Suppressor macrophage treated with lipopolysaccharide for 1 hour (primary cell): Measurements from ENCODE around the gene ABHD2.

Experiments used
- DNase-seq, 3 donors: peaks; one replicate each; pipeline ENCODE4 v3.0.0-alpha.2; 2020 to 2022

Gene ABHD2

GRCh38 chr15:89167267-89168176 lies 79.3 kb downstream of the ABHD2 start:
- DNase-seq, result peak; percentile 76 to 92 (median 84)

GRCh38 chr15:89168316-89168833 lies 80.1 kb downstream of the ABHD2 start:
- no peak for DNase-seq

GRCh38 chr15:89170364-89170763 lies 82.1 kb downstream of the ABHD2 start:
- no peak for DNase-seq

- peak; percentile 59 to 74 (median 70) for DNase-seq
These were observed 83.1 kb downstream of the ABHD2 start for GRCh38 chr15:89171136-89172072.

- DNase-seq, result no peak
These were observed 84.7 kb downstream of the ABHD2 start for GRCh38 chr15:89172921-89173320.

- no peak for DNase-seq
These were observed 86.2 kb downstream of the ABHD2 start for GRCh38 chr15:89174476-89174875.

- DNase-seq, result no peak
These were observed 87.4 kb downstream of the ABHD2 start for GRCh38 chr15:89175617-89176191.

GRCh38 chr15:89177116-89177515 lies 88.9 kb downstream of the ABHD2 start:
- no peak for DNase-seq

GRCh38 chr15:89177633-89178306 lies 89.5 kb downstream of the ABHD2 start:
- DNase-seq, result peak; percentile 77 to 84 (median 78)

GRCh38 chr15:89178307-89178977 lies 90.2 kb downstream of the ABHD2 start:
- DNase-seq, result no peak

- DNase-seq, result peak; percentile 13 to 30 (median 18)
These were observed 92.0 kb downstream of the ABHD2 start for GRCh38 chr15:89179966-89180875.

- DNase-seq, result no peak
These were observed 96.1 kb downstream of the ABHD2 start for GRCh38 chr15:89184357-89184756.

- no peak for DNase-seq
These were observed 96.8 kb downstream of the ABHD2 start for GRCh38 chr15:89184886-89185526.

GRCh38 chr15:89186803-89187202 lies 98.5 kb downstream of the ABHD2 start:
- DNase-seq, result no peak

- no peak for DNase-seq
These were observed 99.2 kb downstream of the ABHD2 start for GRCh38 chr15:89187301-89187985.

- no peak for DNase-seq
These were observed 99.8 kb downstream of the ABHD2 start for GRCh38 chr15:89187986-89188514.

- DNase-seq, result no peak
These were observed 103.9 kb downstream of the ABHD2 start for GRCh38 chr15:89192136-89192535.

- DNase-seq, result no peak
These were observed 104.5 kb downstream of the ABHD2 start for GRCh38 chr15:89192766-89193165.

GRCh38 chr15:89194608-89195007 lies 106.4 kb downstream of the ABHD2 start:
- no peak for DNase-seq
